ENCODE results near the gene GPR132. TPM values are rescaled to one million over a fixed set of nuclear protein-coding genes. Genes with fewer than 3 reads are reported as not detected.
A peak's percentile ranks its signal among the peaks of the same experiment; 100 is the strongest.

Gene GPR132
- total and polyA plus RNA-seq, 2 donors from 2014 or later, result 0.17 to 4.2 TPM

DNA sequence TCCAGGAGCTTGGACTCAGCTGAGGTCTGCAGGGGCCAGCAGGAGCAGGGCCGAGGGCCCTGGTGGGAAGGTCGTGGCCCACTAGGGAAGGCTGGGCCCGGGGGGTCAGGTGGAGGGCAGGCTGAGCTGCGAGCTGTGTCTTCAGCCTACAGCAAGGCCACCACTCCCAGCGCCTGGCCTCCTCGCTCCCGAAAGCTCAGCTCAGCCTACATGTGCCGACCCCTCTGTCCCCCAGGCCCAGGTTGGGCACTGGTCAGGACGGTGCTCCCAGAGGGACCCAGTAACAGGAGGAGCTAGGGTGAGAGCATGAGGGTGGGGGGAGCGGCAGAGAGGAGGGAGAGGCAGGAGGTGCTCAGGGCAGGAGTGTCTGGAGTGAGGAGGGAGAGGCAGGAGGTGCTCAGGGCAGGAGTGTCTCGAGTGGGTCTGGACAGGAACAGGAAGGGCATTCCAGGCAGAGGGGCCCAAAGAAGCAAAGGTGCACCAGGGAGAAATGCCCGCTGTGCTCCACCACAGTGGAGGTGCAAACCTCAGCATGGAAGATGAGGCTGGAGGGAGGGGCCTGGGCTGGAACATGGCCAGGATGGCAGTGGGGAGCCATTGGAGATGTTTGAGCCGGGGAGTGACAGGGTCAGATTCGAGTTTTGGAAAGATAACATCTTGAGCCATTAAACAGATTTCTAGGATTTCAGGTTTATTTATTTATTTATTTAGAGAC lies 29.1 kb upstream of the GPR132 start:
- Histone ChIP-seq H3K27me3 (ENCODE audit: control insufficient read depth, insufficient read depth, low read length) (no peaks in the 10 kb centered on the region), H3K36me3 (ENCODE audit: control insufficient read depth in 2 of 3, insufficient read depth in 3 of 3, low read length in 3 of 3) (no peaks in the 10 kb centered on the region), H3K9ac (ENCODE audit: low read length in 3 of 3) (no peak overlapping the region), H3K4me3 (ENCODE audit: low read length in 3 of 3) (peak overlapping the region; percentile 17 to 54 (median 26)), H3K4me1 (ENCODE audit: control insufficient read depth in 2 of 3, insufficient read depth in 2 of 3, low read depth in 1 of 3, low read length in 3 of 3) (peaks cover 0 to 33% (median 8%) of the 10 kb centered on the region in 3 donors), H3K27ac (ENCODE audit: low read depth in 2 of 2, low read length in 2 of 2) (no peak overlapping the region), H3K9me3 (ENCODE audit: control insufficient read depth in 2 of 3, insufficient read depth in 1 of 3, low read length in 3 of 3) (no peaks in the 10 kb centered on the region)
- peak in 2 of 5 donors; percentile 84 for DNase-seq
- intact Hi-C loops (cut with DNase I), result no loop called here
- TF ChIP-seq, protein P1, sequence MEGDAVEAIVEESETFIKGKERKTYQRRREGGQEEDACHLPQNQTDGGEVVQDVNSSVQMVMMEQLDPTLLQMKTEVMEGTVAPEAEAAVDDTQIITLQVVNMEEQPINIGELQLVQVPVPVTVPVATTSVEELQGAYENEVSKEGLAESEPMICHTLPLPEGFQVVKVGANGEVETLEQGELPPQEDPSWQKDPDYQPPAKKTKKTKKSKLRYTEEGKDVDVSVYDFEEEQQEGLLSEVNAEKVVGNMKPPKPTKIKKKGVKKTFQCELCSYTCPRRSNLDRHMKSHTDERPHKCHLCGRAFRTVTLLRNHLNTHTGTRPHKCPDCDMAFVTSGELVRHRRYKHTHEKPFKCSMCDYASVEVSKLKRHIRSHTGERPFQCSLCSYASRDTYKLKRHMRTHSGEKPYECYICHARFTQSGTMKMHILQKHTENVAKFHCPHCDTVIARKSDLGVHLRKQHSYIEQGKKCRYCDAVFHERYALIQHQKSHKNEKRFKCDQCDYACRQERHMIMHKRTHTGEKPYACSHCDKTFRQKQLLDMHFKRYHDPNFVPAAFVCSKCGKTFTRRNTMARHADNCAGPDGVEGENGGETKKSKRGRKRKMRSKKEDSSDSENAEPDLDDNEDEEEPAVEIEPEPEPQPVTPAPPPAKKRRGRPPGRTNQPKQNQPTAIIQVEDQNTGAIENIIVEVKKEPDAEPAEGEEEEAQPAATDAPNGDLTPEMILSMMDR (IDR thresholded peaks at IDR 0.05; ENCODE audit: borderline replicate concordance, extremely low read depth, insufficient read depth), result no peak
- FAIRE-seq, result no peak

DNA sequence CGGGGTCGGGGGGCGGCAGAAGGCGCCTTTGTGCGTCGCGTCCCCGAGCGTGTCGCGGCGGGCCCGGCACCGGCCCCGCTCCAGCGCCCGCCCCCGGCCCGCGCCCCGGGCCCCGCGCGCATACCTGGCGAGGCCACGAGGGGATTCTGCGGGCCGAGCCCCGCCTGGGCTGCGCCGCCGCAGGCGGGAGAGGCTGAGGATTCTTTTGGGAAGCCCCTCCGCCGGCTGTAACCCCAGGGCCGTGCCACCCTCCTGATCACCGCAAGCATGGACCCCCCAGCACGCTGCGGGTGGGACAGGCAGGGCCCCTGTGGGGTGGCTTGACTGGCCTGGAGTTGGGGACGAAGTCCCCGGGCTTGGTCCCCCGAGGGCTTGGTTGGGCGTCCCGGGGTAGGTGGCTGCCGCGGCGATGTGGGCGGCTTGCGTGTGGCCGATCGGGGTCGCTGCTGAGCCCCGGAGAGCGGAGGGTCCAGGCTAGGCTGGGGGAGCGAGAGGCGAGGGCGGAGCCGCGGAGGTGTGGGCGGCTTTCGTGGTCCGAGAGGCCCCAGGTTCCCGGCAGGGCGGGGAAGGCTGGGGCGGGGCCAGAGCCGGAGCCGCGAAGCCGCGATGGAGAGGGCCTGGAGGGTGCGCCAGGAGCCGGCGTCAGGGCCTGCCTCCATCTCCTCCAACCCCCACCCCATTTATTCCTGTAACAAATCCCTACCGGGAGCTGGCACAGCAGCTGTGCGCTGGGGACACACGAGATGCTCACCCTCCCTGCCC lies 28.4 kb upstream of the GPR132 start:
- no peaks in the 10 kb centered on the region for H3K9me3 ChIP-seq (ENCODE audit: control insufficient read depth in 2 of 3, insufficient read depth in 1 of 3, low read length in 3 of 3)
- peak overlapping the region; percentile 17 to 54 (median 33) for H3K4me3 ChIP-seq (ENCODE audit: low read length in 3 of 3)
- H3K27me3 ChIP-seq (ENCODE audit: control insufficient read depth, insufficient read depth, low read length), result no peaks in the 10 kb centered on the region
- TF ChIP-seq, protein P1 (IDR thresholded peaks at IDR 0.05; ENCODE audit: borderline replicate concordance, extremely low read depth, insufficient read depth), result peak; percentile 18
- intact Hi-C loops (cut with DNase I), result no loop called here
- peaks cover 0 to 40% (median 8%) of the 10 kb centered on the region in 3 donors for H3K4me1 ChIP-seq (ENCODE audit: control insufficient read depth in 2 of 3, insufficient read depth in 2 of 3, low read depth in 1 of 3, low read length in 3 of 3)
- no peak for FAIRE-seq
- no peak overlapping the region for H3K9ac ChIP-seq (ENCODE audit: low read length in 3 of 3)
- H3K27ac ChIP-seq (ENCODE audit: low read depth in 2 of 2, low read length in 2 of 2), result peak overlapping the region; percentile 75 to 88
- no peaks in the 10 kb centered on the region for H3K36me3 ChIP-seq (ENCODE audit: control insufficient read depth in 2 of 3, insufficient read depth in 3 of 3, low read length in 3 of 3)
- DNase-seq, result peak; percentile 92 to 96 (median 92)

DNA sequence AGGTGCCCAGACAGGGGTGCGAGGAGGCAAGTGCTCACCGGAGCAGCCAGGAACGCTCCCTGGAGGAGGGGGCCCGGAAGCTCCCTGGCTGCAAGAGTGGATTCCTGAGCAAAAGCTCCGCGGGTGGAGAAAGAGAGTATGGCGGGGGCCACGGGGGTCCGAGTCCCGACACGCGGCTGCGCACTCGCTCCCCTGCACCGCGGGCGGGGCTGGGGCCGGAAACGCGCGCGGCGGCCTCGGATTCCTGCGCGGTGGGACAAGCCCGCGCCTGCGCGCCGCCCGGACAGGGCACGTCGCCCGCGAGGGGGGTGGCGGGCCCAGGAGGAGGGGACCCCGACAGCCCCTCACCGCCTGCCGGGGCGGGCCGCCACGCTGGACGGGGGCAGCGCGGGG lies 27.8 kb upstream of the GPR132 start:
- no peaks in the 10 kb centered on the region for H3K36me3 ChIP-seq (ENCODE audit: control insufficient read depth in 2 of 3, insufficient read depth in 3 of 3, low read length in 3 of 3)
- TF ChIP-seq, protein P1 (IDR thresholded peaks at IDR 0.05; ENCODE audit: borderline replicate concordance, extremely low read depth, insufficient read depth), result no peak
- H3K9ac ChIP-seq (ENCODE audit: low read length in 3 of 3), result peak overlapping the region in 1 of 3 donors; percentile 34
- H3K27me3 ChIP-seq (ENCODE audit: control insufficient read depth, insufficient read depth, low read length), result no peaks in the 10 kb centered on the region
- FAIRE-seq (no peak), DNase-seq (peak in 4 of 5 donors; percentile 66 to 92 (median 82))
- H3K4me1 ChIP-seq (ENCODE audit: control insufficient read depth in 2 of 3, insufficient read depth in 2 of 3, low read depth in 1 of 3, low read length in 3 of 3), result peaks cover 0 to 42% (median 8%) of the 10 kb centered on the region in 3 donors
- H3K4me3 ChIP-seq (ENCODE audit: low read length in 3 of 3), result peak overlapping the region in 1 of 3 donors; percentile 21
- intact Hi-C loops (cut with DNase I), result no loop called here
- H3K27ac ChIP-seq (ENCODE audit: low read depth in 2 of 2, low read length in 2 of 2), result peak overlapping the region; percentile 75 to 78
- H3K9me3 ChIP-seq (ENCODE audit: control insufficient read depth in 2 of 3, insufficient read depth in 1 of 3, low read length in 3 of 3), result no peaks in the 10 kb centered on the region
